ENCODE measurements around the gene ZKSCAN3.

ZKSCAN3 gene

GRCh38 chr6:28380381-28380780 is 30.6 kb downstream of the ZKSCAN3 start:
- H3K4me2 ChIP-seq (ENCODE audit: low read length), result no peak overlapping the region
- H3K4me1 ChIP-seq, result peaks cover 13% of the 10 kb centered on the region
- no peaks in the 10 kb centered on the region for H3K27me3 ChIP-seq (ENCODE audit: control insufficient read depth, insufficient read depth, low read length)
- H3K36me3 ChIP-seq (ENCODE audit: control insufficient read depth, insufficient read depth, low read length), result no peaks in the 10 kb centered on the region
- H3K27ac ChIP-seq, result no peak overlapping the region
- no peak for TF ChIP-seq CTCF (IDR thresholded peaks at IDR 0.05)
- no peaks in the 10 kb centered on the region for H3K9me3 ChIP-seq (ENCODE audit: control insufficient read depth, low read length)
- no peak overlapping the region for H2AFZ ChIP-seq
- no peak overlapping the region for H3K9ac ChIP-seq
- no peaks in the 10 kb centered on the region for H3K79me2 ChIP-seq
- no peak overlapping the region for H3K4me3 ChIP-seq (ENCODE audit: low read depth, low read length)

- TF ChIP-seq CTCF (IDR thresholded peaks at IDR 0.05), result peak; percentile 39
- Histone ChIP-seq H3K36me3 (ENCODE audit: control insufficient read depth, insufficient read depth, low read length) (no peaks in the 10 kb centered on the region), H2AFZ (peak overlapping the region; percentile 95), H3K4me1 (peaks cover 13% of the 10 kb centered on the region), H3K27me3 (ENCODE audit: control insufficient read depth, insufficient read depth, low read length) (no peaks in the 10 kb centered on the region), H3K4me3 (ENCODE audit: low read depth, low read length) (peak overlapping the region; percentile 76), H3K9ac (no peak overlapping the region), H3K9me3 (ENCODE audit: control insufficient read depth, low read length) (no peaks in the 10 kb centered on the region), H3K79me2 (no peaks in the 10 kb centered on the region), H3K4me2 (ENCODE audit: low read length) (peak overlapping the region; percentile 79), H3K27ac (peak overlapping the region; percentile 82)
Observed at GRCh38 chr6:28383235-28384142, 33.7 kb downstream of the ZKSCAN3 start.

DNA sequence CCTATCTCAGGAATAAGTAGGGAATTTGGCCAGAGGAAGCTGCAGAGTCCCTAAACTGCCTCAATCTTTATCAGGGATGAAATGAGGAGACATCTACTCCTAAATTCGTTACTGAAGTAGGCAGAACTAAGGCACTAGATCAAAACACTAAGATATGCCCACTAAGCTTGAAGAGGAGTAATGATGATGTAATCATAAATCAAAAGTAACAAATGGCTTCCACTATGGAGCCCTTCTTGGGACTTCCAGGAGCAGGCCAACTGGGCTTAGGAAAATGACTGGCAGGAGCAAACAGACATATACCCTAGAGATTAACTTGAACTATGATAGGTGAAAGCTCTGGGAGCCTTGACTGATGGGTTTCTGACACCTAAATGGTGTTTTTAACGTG is 34.4 kb downstream of the ZKSCAN3 start:
- no peak for TF ChIP-seq CTCF (IDR thresholded peaks at IDR 0.05)
- H3K4me1 ChIP-seq, result peaks cover 13% of the 10 kb centered on the region
- no peaks in the 10 kb centered on the region for H3K27me3 ChIP-seq (ENCODE audit: control insufficient read depth, insufficient read depth, low read length)
- peak overlapping the region; percentile 95 for H2AFZ ChIP-seq
- H3K79me2 ChIP-seq, result no peaks in the 10 kb centered on the region
- H3K4me3 ChIP-seq (ENCODE audit: low read depth, low read length), result peak overlapping the region; percentile 76
- peak overlapping the region; percentile 79 for H3K4me2 ChIP-seq (ENCODE audit: low read length)
- H3K27ac ChIP-seq, result peak overlapping the region; percentile 82
- no peak overlapping the region for H3K9ac ChIP-seq
- no peaks in the 10 kb centered on the region for H3K9me3 ChIP-seq (ENCODE audit: control insufficient read depth, low read length)
- no peaks in the 10 kb centered on the region for H3K36me3 ChIP-seq (ENCODE audit: control insufficient read depth, insufficient read depth, low read length)

DNA sequence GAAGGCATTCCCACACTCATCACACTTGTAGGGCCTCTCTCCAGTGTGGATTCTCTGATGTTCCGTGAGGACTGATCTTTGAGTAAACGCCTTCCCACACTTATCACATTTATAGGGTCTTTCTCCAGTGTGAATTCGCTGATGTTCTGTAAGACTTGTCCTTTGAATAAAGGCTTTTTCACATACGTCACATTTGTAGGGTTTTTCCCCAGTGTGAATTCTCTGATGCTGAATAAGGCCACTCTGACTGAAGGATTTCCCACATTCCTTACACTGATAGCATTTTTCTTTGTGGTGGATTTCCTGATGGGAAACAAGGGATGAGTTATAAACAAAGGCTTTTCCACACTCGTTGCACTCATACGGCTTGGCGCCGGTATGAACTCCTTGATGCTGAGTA is 40.9 kb downstream of the ZKSCAN3 start:
- H3K4me2 ChIP-seq (ENCODE audit: low read length), result no peak overlapping the region

More for the DNA sequence above, 40.9 kb downstream of the ZKSCAN3 start:
- Histone ChIP-seq H3K9ac (no peak overlapping the region), H3K27ac (no peak overlapping the region), H3K27me3 (ENCODE audit: control insufficient read depth, insufficient read depth, low read length) (no peaks in the 10 kb centered on the region), H2AFZ (no peak overlapping the region), H3K9me3 (ENCODE audit: control insufficient read depth, low read length) (no peaks in the 10 kb centered on the region), H3K4me1 (no peaks in the 10 kb centered on the region), H3K79me2 (no peaks in the 10 kb centered on the region), H3K4me3 (ENCODE audit: low read depth, low read length) (no peak overlapping the region), H3K36me3 (ENCODE audit: control insufficient read depth, insufficient read depth, low read length) (no peaks in the 10 kb centered on the region)
- no peak for TF ChIP-seq CTCF (IDR thresholded peaks at IDR 0.05)

All from parathyroid adenoma (tissue), 2 donors.